GM12891 (cell line): ENCODE data around the gene CHRNA1.

Experiments used
- DNase-seq: peaks from one replicate; pipeline ENCODE4 v3.0.0; 2011; ENCODE audit warnings: low spot score; ENCODE audit not compliant: insufficient read length
- FAIRE-seq: peaks from 2 replicates; lab custom pipeline; 2011; peaks lifted over from hg19 to GRCh38; lab: Jason Lieb, UNC
- PAX5 ChIP-seq: IDR thresholded peaks from 2 replicates; pipeline ENCODE4 v1.6.1; 2011; ENCODE audit warnings: low read length, moderate library complexity, mild to moderate bottlenecking; ENCODE audit not compliant: insufficient read depth, severe bottlenecking
- POLR2A ChIP-seq: IDR thresholded peaks from 2 replicates; pipeline ENCODE4 v1.6.1; 2011; ENCODE audit warnings: low read depth, low read length, control low read depth
- POLR2AphosphoS5 ChIP-seq: IDR thresholded peaks from 2 replicates; pipeline ENCODE4 v1.6.1; 2011; ENCODE audit warnings: low read depth, low read length, control low read depth
- POU2F2 ChIP-seq: IDR thresholded peaks from 2 replicates; pipeline ENCODE4 v1.6.1; 2011; ENCODE audit warnings: low read depth, mild to moderate bottlenecking, control low read depth, low read length, moderate library complexity
- SPI1 ChIP-seq: IDR thresholded peaks from 2 replicates; pipeline ENCODE4 v1.6.1; 2011; ENCODE audit warnings: low read depth, low read length, control low read depth
- TAF1 ChIP-seq: IDR thresholded peaks from 2 replicates; pipeline ENCODE4 v1.6.1; 2011; ENCODE audit warnings: low read depth, low read length, control low read depth

CHRNA1 gene

DNA sequence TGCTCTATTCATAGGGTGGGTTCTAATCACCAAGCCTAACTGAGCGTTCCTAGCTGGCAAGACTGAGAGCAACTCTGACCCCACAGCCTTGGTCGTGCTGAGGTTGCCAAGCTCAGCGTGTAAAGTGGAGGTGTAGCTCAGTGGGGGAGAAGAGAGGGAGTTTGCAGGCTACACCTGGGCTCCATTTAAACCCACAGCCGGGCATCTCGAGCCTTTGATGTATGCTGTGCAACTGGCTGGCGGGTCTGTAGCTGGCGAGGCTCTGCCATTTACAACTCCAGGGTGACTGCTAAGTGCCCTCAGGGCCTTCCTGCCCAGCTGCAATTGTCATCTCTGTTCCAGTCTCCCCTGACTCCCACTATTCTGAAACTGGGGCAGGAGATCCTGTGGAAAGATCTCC lies 20.0 kb upstream of the CHRNA1 start:
- no peak for TF ChIP-seq POLR2A
- no peak for TF ChIP-seq PAX5
- TF ChIP-seq POU2F2: no peak
- no peak for TF ChIP-seq SPI1
- no peak for TF ChIP-seq TAF1
- no peak for TF ChIP-seq POLR2AphosphoS5
- FAIRE-seq: no peak
- no peak for DNase-seq

GRCh38 chr2:174781996-174782395 lies 17.7 kb upstream of the CHRNA1 start:
- no peak for FAIRE-seq
- TF ChIP-seq TAF1: no peak
- no peak for DNase-seq

DNA sequence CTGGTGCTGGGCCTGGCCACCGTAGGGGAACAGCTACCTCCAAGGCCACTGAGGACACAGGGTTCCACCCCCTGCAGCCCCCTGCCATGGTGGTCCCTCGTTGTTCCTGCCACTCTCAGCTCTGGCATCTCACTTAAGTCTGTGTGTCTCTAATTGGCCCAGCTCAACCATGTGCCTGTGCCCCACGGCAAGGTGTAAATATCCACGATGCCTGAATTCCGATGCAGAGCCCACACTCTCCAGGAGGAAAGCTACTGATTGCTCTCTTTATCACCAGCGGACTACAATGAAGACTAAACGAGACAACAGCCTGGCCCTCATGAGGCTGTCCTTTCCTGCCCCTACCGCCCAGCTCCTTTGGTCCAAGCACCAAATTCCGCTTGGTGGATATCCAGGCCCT lies 17.0 kb upstream of the CHRNA1 start:
- DNase-seq (no peak), FAIRE-seq (no peak)
- no peak for TF ChIP-seq SPI1
- no peak for TF ChIP-seq PAX5
- TF ChIP-seq POLR2AphosphoS5: no peak
- no peak for TF ChIP-seq POU2F2
- TF ChIP-seq POLR2A: no peak
- no peak for TF ChIP-seq TAF1

DNA sequence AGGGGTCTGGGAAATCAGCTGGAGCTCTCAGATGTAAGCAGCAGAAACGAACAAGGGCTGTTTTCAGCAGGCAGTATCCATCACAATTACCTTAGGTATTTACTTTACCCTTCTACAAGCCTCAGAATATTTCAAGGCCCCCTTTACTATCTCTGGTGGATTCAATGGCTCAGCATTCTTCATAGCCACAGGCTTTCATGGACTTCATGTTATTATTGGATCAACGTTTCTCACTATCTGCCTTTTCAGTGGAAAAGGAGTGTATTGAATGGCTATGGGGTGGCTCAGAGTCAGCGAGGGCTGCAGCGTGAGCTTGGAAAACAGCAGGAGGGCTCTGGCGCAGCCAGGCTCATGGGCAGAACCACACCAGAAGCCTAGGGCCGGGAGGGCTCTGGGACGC lies 16.6 kb upstream of the CHRNA1 start:
- TF ChIP-seq TAF1 (no peak), PAX5 (no peak), POLR2AphosphoS5 (no peak), SPI1 (no peak), POLR2A (no peak), POU2F2 (no peak)
- DNase-seq (no peak), FAIRE-seq (no peak)

DNA sequence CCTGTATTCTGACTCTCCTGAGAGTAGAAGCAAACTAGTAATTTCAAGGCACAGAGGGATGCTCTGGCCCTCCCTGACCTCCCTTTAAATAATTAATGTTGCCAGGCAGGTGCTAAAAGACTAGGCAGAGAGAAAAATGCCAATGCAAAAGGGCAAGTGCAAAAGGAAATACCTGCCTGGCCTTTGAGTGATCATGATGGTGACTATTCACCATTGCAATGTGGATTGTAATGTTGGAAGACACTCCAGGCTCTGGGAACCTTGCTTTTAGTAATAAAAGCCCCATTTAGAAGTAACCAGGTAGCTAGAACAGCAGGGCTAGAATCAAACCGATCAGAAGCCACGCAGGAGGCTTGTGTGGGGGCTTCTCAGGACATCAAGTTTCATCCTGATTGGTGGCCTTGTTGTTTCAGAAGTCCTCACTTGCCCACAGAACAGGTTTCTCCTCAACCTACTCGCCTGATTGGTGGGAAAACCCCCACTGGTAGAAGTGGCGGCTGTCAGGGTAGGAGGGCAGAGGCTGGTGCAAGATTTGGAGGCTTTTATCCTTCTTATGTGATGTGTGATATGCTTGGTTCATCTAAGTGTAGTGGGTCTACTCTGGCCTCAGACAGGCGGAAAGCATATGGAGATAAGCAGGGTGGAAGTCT lies 16.0 kb upstream of the CHRNA1 start:
- no peak for TF ChIP-seq POU2F2
- FAIRE-seq (no peak), DNase-seq (no peak)

- FAIRE-seq: no peak
- TF ChIP-seq POLR2AphosphoS5: no peak
- DNase-seq: no peak
These were observed 15.2 kb upstream of the CHRNA1 start for GRCh38 chr2:174779361-174779928.

DNA sequence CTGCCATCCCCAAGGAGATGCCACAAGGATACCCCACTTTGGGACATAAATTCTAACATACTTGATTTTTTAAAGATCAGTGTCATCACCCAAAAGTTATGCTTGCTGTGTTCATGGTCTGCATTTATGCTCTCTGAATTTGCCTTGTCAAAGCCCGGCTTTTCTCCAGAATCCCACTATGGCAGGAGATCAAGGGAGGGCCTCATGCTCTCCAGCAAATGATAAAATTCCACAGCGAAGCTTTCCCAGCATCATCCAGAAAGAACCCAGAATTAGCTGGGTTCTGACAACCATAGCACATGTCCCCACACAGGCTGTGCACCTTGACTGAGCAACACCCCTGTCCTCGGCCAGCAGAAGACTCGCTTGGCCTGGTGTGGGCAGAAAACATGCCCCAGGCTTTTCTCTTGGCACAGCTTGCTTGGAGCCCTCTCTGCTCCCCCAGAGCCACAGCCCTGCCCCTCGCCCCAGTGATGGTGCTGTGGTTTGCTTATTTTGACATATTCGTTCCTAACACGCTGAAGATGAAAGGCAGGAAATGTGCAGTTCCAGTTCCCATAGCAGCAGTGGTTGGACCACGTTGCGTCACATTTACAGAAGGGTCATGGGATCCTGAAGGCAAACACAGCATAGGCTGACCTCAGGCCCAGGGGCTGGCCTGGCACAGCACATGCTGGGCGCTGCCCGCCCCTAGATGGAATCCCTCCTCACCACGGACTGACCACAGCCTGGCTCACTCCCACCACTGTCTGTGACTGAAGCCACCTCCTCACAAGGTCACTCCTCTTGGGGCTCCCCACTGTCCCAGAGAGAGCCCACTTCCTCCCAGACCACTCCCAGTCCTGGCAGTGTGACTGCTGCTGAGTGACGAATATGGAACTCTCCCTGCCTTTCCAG lies 14.1 kb upstream of the CHRNA1 start:
- no peak for DNase-seq
- TF ChIP-seq SPI1 (0 out of 2 replicates have a peak, but pooled peaks have one; percentile 12), TAF1 (no peak)
- peak; percentile 65 for FAIRE-seq

GRCh38 chr2:174777347-174778084 lies 13.2 kb upstream of the CHRNA1 start:
- FAIRE-seq: no peak
- DNase-seq: no peak
- TF ChIP-seq SPI1: no peak

GRCh38 chr2:174776675-174777074 lies 12.4 kb upstream of the CHRNA1 start:
- FAIRE-seq: no peak
- no peak for TF ChIP-seq POLR2A
- TF ChIP-seq PAX5: no peak
- TF ChIP-seq POLR2AphosphoS5: no peak
- TF ChIP-seq TAF1: no peak
- no peak for TF ChIP-seq POU2F2
- TF ChIP-seq SPI1: no peak
- DNase-seq: no peak

DNA sequence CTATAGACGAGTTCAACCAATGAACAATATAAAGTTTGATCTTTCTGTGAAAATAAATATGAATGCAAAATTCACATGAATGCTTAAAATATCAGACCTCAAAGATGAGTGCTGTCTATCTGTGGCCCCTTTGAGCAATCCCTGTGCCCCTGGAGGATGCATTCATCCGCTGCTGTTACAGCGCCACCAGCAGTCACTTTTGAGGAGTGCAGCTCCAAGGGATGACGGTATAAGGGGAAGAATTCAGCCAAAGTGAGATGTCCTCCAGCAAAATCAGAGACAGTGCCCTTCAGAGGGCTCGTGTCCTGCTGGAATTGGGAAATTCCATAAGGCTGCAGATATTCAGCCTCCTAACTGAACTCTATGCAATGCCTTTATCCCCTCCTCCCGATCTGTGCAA lies 12.0 kb upstream of the CHRNA1 start:
- DNase-seq (no peak), FAIRE-seq (no peak)
- TF ChIP-seq POLR2AphosphoS5 (no peak), TAF1 (no peak), SPI1 (no peak), PAX5 (no peak), POLR2A (no peak), POU2F2 (no peak)
